ENCODE results near the gene SPATC1L.

SPATC1L gene

GRCh38 chr21:46118316-46119143 lies 65.7 kb downstream of the SPATC1L start:
- DNase-seq: no peak

- DNase-seq: no peak
These were observed 66.5 kb downstream of the SPATC1L start for GRCh38 chr21:46117586-46118315.

- no peak for DNase-seq
These were observed 67.3 kb downstream of the SPATC1L start for GRCh38 chr21:46116776-46117585.

GRCh38 chr21:46116189-46116775 lies 68.0 kb downstream of the SPATC1L start:
- no peak for DNase-seq

- DNase-seq: no peak
These were observed 68.6 kb downstream of the SPATC1L start for GRCh38 chr21:46115441-46116188.

GRCh38 chr21:46114963-46115362 lies 69.3 kb downstream of the SPATC1L start:
- DNase-seq: no peak

- DNase-seq: no peak
These were observed 70.6 kb downstream of the SPATC1L start for GRCh38 chr21:46113497-46114176.

- no peak for DNase-seq
These were observed 71.5 kb downstream of the SPATC1L start for GRCh38 chr21:46112725-46113215.

GRCh38 chr21:46111857-46112724 lies 72.2 kb downstream of the SPATC1L start:
- DNase-seq: no peak

GRCh38 chr21:46111193-46111571 lies 73.1 kb downstream of the SPATC1L start:
- no peak for DNase-seq
